Measurements from ENCODE around the gene ETV7. TPM values are rescaled to one million over a fixed set of nuclear protein-coding genes. Genes with fewer than 3 reads are reported as not detected.

Gene ETV7
- polyA plus RNA-seq, 3 donors, result 0.10 to 2.2 (median 1.5) TPM

DNA sequence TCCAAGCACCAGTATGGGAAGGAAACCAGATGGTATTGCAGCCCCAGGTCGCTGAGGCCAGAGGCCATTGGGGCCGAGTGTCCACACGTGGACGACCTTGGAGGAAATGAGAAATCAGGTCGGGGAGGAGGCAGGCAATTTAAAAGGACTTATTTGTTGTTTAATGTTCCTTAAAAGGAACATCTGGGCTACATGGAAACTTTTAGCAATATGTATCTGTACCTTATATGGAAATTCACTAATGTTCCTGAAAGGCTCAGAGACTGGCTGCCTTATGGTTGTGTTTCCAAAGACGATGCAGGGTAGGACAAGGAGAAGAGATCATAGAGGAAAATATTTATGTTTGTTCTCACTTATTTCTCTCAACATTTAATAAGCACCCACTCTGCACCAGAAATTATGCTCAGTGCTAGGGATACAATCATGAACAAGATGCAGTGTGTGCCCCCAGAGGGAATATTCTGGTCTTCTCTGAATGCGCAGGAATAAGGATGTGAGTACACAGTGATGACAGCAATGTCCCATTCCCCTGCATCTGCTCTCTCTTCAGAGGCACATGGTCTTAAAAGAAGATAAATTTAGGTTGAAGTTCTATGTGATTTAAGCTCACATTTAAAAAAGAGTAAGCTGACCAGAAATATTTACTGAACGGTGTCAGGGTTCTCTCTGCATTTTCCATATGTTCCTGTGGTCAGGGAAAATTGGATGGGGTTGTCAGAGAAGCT, 54.1 kb downstream of the ETV7 start:
- Mint-ChIP-seq H3K4me1 (peaks cover 17% of the 10 kb centered on the region), H3K27me3 (ENCODE audit: low read depth in 3 of 3) (peaks cover 18 to 28% (median 26%) of the 10 kb centered on the region in 3 donors), H3K4me3 (peak overlapping the region in 1 of 2 donors; percentile 59), H3K36me3 (no peaks in the 10 kb centered on the region), H3K27ac (no peak overlapping the region), H3K9me3 (no peaks in the 10 kb centered on the region)
- Histone ChIP-seq H3K4me3 (replicated peaks in 1 of 3; ENCODE audit: low read depth in 2 of 3, low read length in 3 of 3) (no peak overlapping the region), H3K27me3 (ENCODE audit: control insufficient read depth in 2 of 2, insufficient read depth in 2 of 2, low read length in 2 of 2) (peaks cover 7 to 16% of the 10 kb centered on the region in 2 donors), H3K4me2 (replicated peaks; ENCODE audit: extremely low read depth, low read length, poor library complexity, severe bottlenecking) (no peak overlapping the region), H3K27ac (ENCODE audit: low read depth in 1 of 2, low read length in 2 of 2) (no peak overlapping the region), H3K4me1 (ENCODE audit: control insufficient read depth in 1 of 2, insufficient read depth in 2 of 2, low read length in 2 of 2) (peaks cover 0 to 5% of the 10 kb centered on the region in 2 donors), H4K20me1 (ENCODE audit: insufficient read depth, low read length) (no peaks in the 10 kb centered on the region), H2AFZ (ENCODE audit: insufficient read depth, low read depth, low read length, poor library complexity, severe bottlenecking) (no peak overlapping the region), H3K9me3 (replicated peaks in 1 of 2; ENCODE audit: control insufficient read depth in 1 of 2, insufficient read depth in 1 of 2, low read length in 2 of 2) (no peaks in the 10 kb centered on the region), H3K9ac (ENCODE audit: insufficient read depth, low read length, poor library complexity, severe bottlenecking) (no peak overlapping the region), H3K79me2 (ENCODE audit: insufficient read depth, low read length) (no peaks in the 10 kb centered on the region), H3K36me3 (replicated peaks in 1 of 2; ENCODE audit: control insufficient read depth in 1 of 2, insufficient read depth in 2 of 2, low read length in 2 of 2) (no peaks in the 10 kb centered on the region)
- WGBS (ENCODE audit: insufficient coverage), result 58% methylated on average over 2 of the region's 8 CpGs
- DNase-seq, result no peak
- TF ChIP-seq, protein P1, sequence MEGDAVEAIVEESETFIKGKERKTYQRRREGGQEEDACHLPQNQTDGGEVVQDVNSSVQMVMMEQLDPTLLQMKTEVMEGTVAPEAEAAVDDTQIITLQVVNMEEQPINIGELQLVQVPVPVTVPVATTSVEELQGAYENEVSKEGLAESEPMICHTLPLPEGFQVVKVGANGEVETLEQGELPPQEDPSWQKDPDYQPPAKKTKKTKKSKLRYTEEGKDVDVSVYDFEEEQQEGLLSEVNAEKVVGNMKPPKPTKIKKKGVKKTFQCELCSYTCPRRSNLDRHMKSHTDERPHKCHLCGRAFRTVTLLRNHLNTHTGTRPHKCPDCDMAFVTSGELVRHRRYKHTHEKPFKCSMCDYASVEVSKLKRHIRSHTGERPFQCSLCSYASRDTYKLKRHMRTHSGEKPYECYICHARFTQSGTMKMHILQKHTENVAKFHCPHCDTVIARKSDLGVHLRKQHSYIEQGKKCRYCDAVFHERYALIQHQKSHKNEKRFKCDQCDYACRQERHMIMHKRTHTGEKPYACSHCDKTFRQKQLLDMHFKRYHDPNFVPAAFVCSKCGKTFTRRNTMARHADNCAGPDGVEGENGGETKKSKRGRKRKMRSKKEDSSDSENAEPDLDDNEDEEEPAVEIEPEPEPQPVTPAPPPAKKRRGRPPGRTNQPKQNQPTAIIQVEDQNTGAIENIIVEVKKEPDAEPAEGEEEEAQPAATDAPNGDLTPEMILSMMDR (IDR thresholded peaks at IDR 0.05), result no peak
- intact Hi-C loops (cut with micrococcal nuclease), result no loop called here

DNA sequence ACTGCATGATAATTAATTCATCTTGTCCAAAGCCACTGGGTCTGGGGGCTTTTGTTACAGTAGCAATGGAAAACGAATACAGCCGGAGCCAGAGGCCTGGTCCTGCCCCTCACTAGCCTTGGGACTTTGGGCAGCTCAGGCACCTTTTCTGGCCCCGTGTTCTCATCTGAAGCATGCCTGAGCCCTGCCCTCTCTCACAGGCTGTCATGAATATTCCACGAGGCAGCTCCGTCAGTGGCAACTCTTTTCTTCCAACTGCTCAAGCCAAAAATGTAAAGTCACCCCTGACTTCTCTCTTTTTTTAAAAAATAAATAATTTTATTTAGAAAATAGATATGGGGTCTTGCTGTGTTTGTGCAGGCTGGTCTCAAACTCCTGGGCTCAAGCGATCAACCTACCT, 56.1 kb downstream of the ETV7 start:
- peaks cover 7 to 16% of the 10 kb centered on the region in 2 donors for H3K27me3 ChIP-seq (ENCODE audit: control insufficient read depth in 2 of 2, insufficient read depth in 2 of 2, low read length in 2 of 2)
- intact Hi-C loops (cut with micrococcal nuclease), result no loop called here
- DNase-seq, result no peak
- Mint-ChIP-seq H3K27me3 (ENCODE audit: low read depth in 3 of 3) (peaks cover 18 to 28% (median 25%) of the 10 kb centered on the region in 3 donors), H3K4me1 (peaks cover 18% of the 10 kb centered on the region), H3K36me3 (no peaks in the 10 kb centered on the region), H3K27ac (no peak overlapping the region), H3K4me3 (no peak overlapping the region), H3K9me3 (no peaks in the 10 kb centered on the region)
- H4K20me1 ChIP-seq (ENCODE audit: insufficient read depth, low read length), result no peaks in the 10 kb centered on the region
- H3K4me2 ChIP-seq (replicated peaks; ENCODE audit: extremely low read depth, low read length, poor library complexity, severe bottlenecking), result no peak overlapping the region
- no peaks in the 10 kb centered on the region for H3K36me3 ChIP-seq (replicated peaks in 1 of 2; ENCODE audit: control insufficient read depth in 1 of 2, insufficient read depth in 2 of 2, low read length in 2 of 2)
- no peak overlapping the region for H2AFZ ChIP-seq (ENCODE audit: insufficient read depth, low read depth, low read length, poor library complexity, severe bottlenecking)
- 92% methylated on average over 4 of the region's 6 CpGs for WGBS (ENCODE audit: insufficient coverage)
- peaks cover 5 to 8% of the 10 kb centered on the region in 2 donors for H3K4me1 ChIP-seq (ENCODE audit: control insufficient read depth in 1 of 2, insufficient read depth in 2 of 2, low read length in 2 of 2)
- no peaks in the 10 kb centered on the region for H3K9me3 ChIP-seq (replicated peaks in 1 of 2; ENCODE audit: control insufficient read depth in 1 of 2, insufficient read depth in 1 of 2, low read length in 2 of 2)
- no peaks in the 10 kb centered on the region for H3K79me2 ChIP-seq (ENCODE audit: insufficient read depth, low read length)
- TF ChIP-seq, protein P1 (IDR thresholded peaks at IDR 0.05), result no peak
- H3K4me3 ChIP-seq (replicated peaks in 1 of 3; ENCODE audit: low read depth in 2 of 3, low read length in 3 of 3), result no peak overlapping the region
- no peak overlapping the region for H3K9ac ChIP-seq (ENCODE audit: insufficient read depth, low read length, poor library complexity, severe bottlenecking)
- no peak overlapping the region for H3K27ac ChIP-seq (ENCODE audit: low read depth in 1 of 2, low read length in 2 of 2)

All from CD14-positive monocyte (primary cell).